ENCODE data around the gene IQCH. TPM values are rescaled to one million over a fixed set of nuclear protein-coding genes. Genes with fewer than 3 reads are reported as not detected.

The IQCH gene
- total and polyA plus RNA-seq, 10 donors = 0.12 to 2.3 (median 1.3) TPM

- H3K27ac ChIP-seq = no peak overlapping the region
- intact Hi-C loops (cut with DNase I; ENCODE audit: low total_unique reads) = no loop called here
- no peaks in the 10 kb centered on the region for H3K4me1 ChIP-seq
- H3K9me3 ChIP-seq = no peaks in the 10 kb centered on the region
- TF ChIP-seq POLR2A (IDR thresholded peaks at IDR 0.05) (no peak), POLR2AphosphoS5 (IDR thresholded peaks at IDR 0.05) (no peak)
- TF ChIP-seq, protein P1, sequence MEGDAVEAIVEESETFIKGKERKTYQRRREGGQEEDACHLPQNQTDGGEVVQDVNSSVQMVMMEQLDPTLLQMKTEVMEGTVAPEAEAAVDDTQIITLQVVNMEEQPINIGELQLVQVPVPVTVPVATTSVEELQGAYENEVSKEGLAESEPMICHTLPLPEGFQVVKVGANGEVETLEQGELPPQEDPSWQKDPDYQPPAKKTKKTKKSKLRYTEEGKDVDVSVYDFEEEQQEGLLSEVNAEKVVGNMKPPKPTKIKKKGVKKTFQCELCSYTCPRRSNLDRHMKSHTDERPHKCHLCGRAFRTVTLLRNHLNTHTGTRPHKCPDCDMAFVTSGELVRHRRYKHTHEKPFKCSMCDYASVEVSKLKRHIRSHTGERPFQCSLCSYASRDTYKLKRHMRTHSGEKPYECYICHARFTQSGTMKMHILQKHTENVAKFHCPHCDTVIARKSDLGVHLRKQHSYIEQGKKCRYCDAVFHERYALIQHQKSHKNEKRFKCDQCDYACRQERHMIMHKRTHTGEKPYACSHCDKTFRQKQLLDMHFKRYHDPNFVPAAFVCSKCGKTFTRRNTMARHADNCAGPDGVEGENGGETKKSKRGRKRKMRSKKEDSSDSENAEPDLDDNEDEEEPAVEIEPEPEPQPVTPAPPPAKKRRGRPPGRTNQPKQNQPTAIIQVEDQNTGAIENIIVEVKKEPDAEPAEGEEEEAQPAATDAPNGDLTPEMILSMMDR (IDR thresholded peaks at IDR 0.05 in 8 of 11, conservative IDR thresholded peaks at IDR 0.05 in 3 of 11) = no peak
- WGBS, 5 donors = 86 to 94% (median 89%) methylated on average over 1 of the region's 1 CpG
- DNase-seq = no peak
- peaks cover 0 to 6% (median 0%) of the 10 kb centered on the region in 6 donors for H3K36me3 ChIP-seq
- no peak overlapping the region for H3K4me3 ChIP-seq
- no peaks in the 10 kb centered on the region for H3K27me3 ChIP-seq (replicated peaks in 1 of 7)
Observed at GRCh38 chr15:67533873-67534272, 279.3 kb downstream of the IQCH start.

DNA sequence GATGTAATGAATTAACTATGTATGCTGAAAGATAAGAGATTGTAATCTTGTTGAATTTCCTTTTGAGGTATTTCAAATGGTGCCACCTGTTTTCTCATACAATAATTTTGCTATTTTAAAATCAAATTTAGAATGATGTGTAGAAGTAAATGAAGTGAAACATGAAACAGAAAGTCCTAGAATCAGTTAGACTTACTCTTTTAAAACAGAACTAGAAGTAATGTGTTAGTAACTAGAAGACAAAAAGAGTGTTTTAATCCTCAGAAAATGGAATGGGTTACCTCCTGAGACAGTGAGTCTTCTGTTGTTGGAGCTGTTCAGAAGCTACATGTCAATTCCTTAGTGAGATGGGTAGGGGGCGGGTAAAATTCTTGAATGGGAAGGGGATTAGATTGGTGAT is 279.8 kb downstream of the IQCH start:
- no peaks in the 10 kb centered on the region for H3K9me3 ChIP-seq
- intact Hi-C loops (cut with DNase I; ENCODE audit: low total_unique reads) = no loop called here
- H3K4me1 ChIP-seq = peaks cover 0 to 5% (median 3%) of the 10 kb centered on the region in 6 donors
- no peak overlapping the region for H3K27ac ChIP-seq
- DNase-seq = no peak
- no peak overlapping the region for H3K4me3 ChIP-seq
- peaks cover 0 to 5% (median 0%) of the 10 kb centered on the region in 6 donors for H3K36me3 ChIP-seq
- H3K27me3 ChIP-seq (replicated peaks in 1 of 7) = no peaks in the 10 kb centered on the region
- TF ChIP-seq POLR2AphosphoS5 (IDR thresholded peaks at IDR 0.05) (no peak), POLR2A (IDR thresholded peaks at IDR 0.05) (no peak)
- TF ChIP-seq, protein P1 (IDR thresholded peaks at IDR 0.05 in 8 of 11, conservative IDR thresholded peaks at IDR 0.05 in 3 of 11) = no peak
- WGBS, 5 donors = 84 to 96% (median 89%) methylated on average over 1 of the region's 1 CpG

- intact Hi-C loops (cut with DNase I; ENCODE audit: low total_unique reads) = no loop called here
- Histone ChIP-seq H3K4me1 (peaks cover 11 to 25% (median 22%) of the 10 kb centered on the region in 6 donors), H3K4me3 (no peak overlapping the region), H3K27me3 (replicated peaks in 1 of 7) (no peaks in the 10 kb centered on the region), H3K27ac (no peak overlapping the region), H3K36me3 (no peaks in the 10 kb centered on the region), H3K9me3 (no peaks in the 10 kb centered on the region)
- 95 to 100% (median 98%) methylated on average over 1 of the region's 1 CpG for WGBS, 5 donors
- no peak for DNase-seq
- TF ChIP-seq POLR2A (IDR thresholded peaks at IDR 0.05) (no peak), POLR2AphosphoS5 (IDR thresholded peaks at IDR 0.05) (no peak)
- TF ChIP-seq, protein P1 (IDR thresholded peaks at IDR 0.05 in 8 of 11, conservative IDR thresholded peaks at IDR 0.05 in 3 of 11) = no peak
Observed at GRCh38 chr15:67537771-67538170, 283.2 kb downstream of the IQCH start.

- 0 to 2% (median 0%) methylated on average over 24 to 91 of the region's 91 CpGs for WGBS, 5 donors
Observed at GRCh38 chr15:67542420-67543347, 288.1 kb downstream of the IQCH start, which contains the start of gene MAP2K5. MAP2K5 (plus strand) TSS chr15:67542703; CDS start chr15:67543336, 633 bp downstream.

More at GRCh38 chr15:67542420-67543347, 288.1 kb downstream of the IQCH start, which contains the start of gene MAP2K5:
- Histone ChIP-seq H3K4me3 (peak within 1 kb of the TSS; percentile 51 to 91 (median 80)), H3K9me3 (no peaks in the 10 kb centered on the region), H3K27me3 (replicated peaks in 1 of 7) (no peaks in the 10 kb centered on the region), H3K4me1 (peaks cover 22 to 50% (median 45%) of the 10 kb centered on the region in 6 donors), H3K36me3 (peaks cover 0 to 20% (median 6%) of the 10 kb centered on the region in 6 donors), H3K27ac (peak within 1 kb of the TSS; percentile 71 to 92 (median 90))
- peak; percentile 97 for DNase-seq
- intact Hi-C loops (cut with DNase I; ENCODE audit: low total_unique reads) = no loop called here
- TF ChIP-seq POLR2A (IDR thresholded peaks at IDR 0.05) = peak in 1 of 3 donors; percentile 34
- peak; percentile 86 to 91 (median 89) for TF ChIP-seq POLR2AphosphoS5 (IDR thresholded peaks at IDR 0.05)
- TF ChIP-seq, protein P1 (IDR thresholded peaks at IDR 0.05 in 8 of 11, conservative IDR thresholded peaks at IDR 0.05 in 3 of 11) = no peak
